HCT116 (cell line): ENCODE data around the gene TMEM140. TPM values are rescaled to one million over a fixed set of nuclear protein-coding genes. Genes with fewer than 3 reads are reported as not detected.

Source experiments
- ATAC-seq: fragments of 200-7000 bp; cut with Tn5 transposase; 2 replicates; pipeline ENCODE4 v1.9.1; 2020; ENCODE audit warnings: mild to moderate bottlenecking, moderate library complexity
- BruUV-seq: library from RNA; stranded (reverse); fragments of 400-500 nt; replicated peaks from 2 replicates; lab custom pipeline; 2021; lab: Mats Ljungman, UMichigan
- CTCF ChIA-PET: fragments of 300-600 bp; sonication (Branson Sonifier 250); formaldehyde crosslinking; loops from one replicate; lab custom pipeline; 2021; ENCODE audit warnings: antibody characterized with exemption; lab: Charles Lee
- POLR2A ChIA-PET: fragments of 300-600, 350-600 bp; sonication (Branson Sonifier 250); formaldehyde crosslinking; loops from one replicate; lab custom pipeline; 2021; ENCODE audit warnings: antibody characterized with exemption; lab: Charles Lee
- RAD21 ChIA-PET, 2 experiments: fragments of 300-600 bp; sonication (Branson Sonifier 250); formaldehyde crosslinking; loops; one replicate each; lab custom pipeline; 2023; ENCODE audit warnings: low total read pairs in 2 of 2; ENCODE audit not compliant: uncharacterized antibody in 2 of 2, unreplicated experiment in 2 of 2, low non-redundant PET in 1 of 2; lab: Charles Lee
- DNase-seq: peaks from one replicate; pipeline ENCODE4 v3.0.0-alpha.2; 2010; ENCODE audit warnings: low read depth, low spot score
- H2AFZ ChIP-seq: fragments of 200-600 bp; shearing (Covaris generic), sonication (generic); 2 replicates; pipeline ENCODE4 v1.6.1; 2017; ENCODE audit warnings: low read depth, mixed run types, mixed read lengths, antibody characterized with exemption, low read length; ENCODE audit not compliant: poor library complexity, severe bottlenecking
- H3K27ac ChIP-seq: 2 replicates; pipeline ENCODE4 v1.5.1; 2012; ENCODE audit warnings: low read depth, low read length
- H3K27me3 ChIP-seq: fragments of 200-600 bp; sonication (generic); 2 replicates; pipeline ENCODE4 v1.6.1; 2016; ENCODE audit warnings: mixed run types, low read length, mixed read lengths; ENCODE audit not compliant: insufficient read depth
- H3K36me3 ChIP-seq, 2 experiments: fragments of 200-500 bp in 1 of 2; fragments of 200-600 bp in 1 of 2; sonication (Bioruptor generic) in 1 of 2; sonication (generic) in 1 of 2; 2 replicates each; pipeline versions ENCODE4 v1.5.1 to v1.6.1; 2014 to 2016; ENCODE audit warnings: low read length in 2 of 2, inconsistent platforms in 1 of 2, mixed read lengths in 1 of 2, mixed run types in 1 of 2; ENCODE audit not compliant: insufficient read depth in 2 of 2, control insufficient read depth in 1 of 2
- H3K4me1 ChIP-seq, 2 experiments: fragments of 200-600 bp in 1 of 2; sonication (generic) in 1 of 2; 2 replicates each; pipeline versions ENCODE4 v1.5.1 to v1.6.1; 2012 to 2017; ENCODE audit warnings: low read length in 2 of 2, inconsistent platforms in 1 of 2, mild to moderate bottlenecking in 1 of 2, mixed read lengths in 1 of 2, mixed run types in 1 of 2, moderate library complexity in 1 of 2; ENCODE audit not compliant: insufficient read depth in 2 of 2, control insufficient read depth in 1 of 2
- H3K4me2 ChIP-seq: fragments of 200-600 bp; sonication (generic); 2 replicates; pipeline ENCODE4 v1.6.1; 2017; ENCODE audit warnings: mixed run types, low read length, mixed read lengths
- H3K4me3 ChIP-seq, 2 experiments: fragments of 200-600 bp in 1 of 2; sonication (generic) in 1 of 2; replicated peaks in 1 of 2; 2 replicates each; pipeline ENCODE4 v1.5.1; 2011 to 2016; ENCODE audit warnings: low read length in 2 of 2, control low read depth in 1 of 2, low read depth in 1 of 2, mild to moderate bottlenecking in 1 of 2, mixed read lengths in 1 of 2, mixed run types in 1 of 2
- H3K79me2 ChIP-seq: fragments of 200-600 bp; sonication (generic); 2 replicates; pipeline ENCODE4 v1.6.1; 2017; ENCODE audit warnings: mild to moderate bottlenecking, mixed run types, low read length, moderate library complexity, mixed read lengths; ENCODE audit not compliant: insufficient read depth
- H3K9ac ChIP-seq: fragments of 200-600 bp; sonication (generic); 2 replicates; pipeline ENCODE4 v1.6.1; 2016; ENCODE audit warnings: low read length, mixed read lengths
- H3K9me2 ChIP-seq: fragments of 200-600 bp; sonication (generic), shearing (Covaris generic); 2 replicates; pipeline ENCODE4 v1.6.1; 2017; ENCODE audit warnings: mixed run types, mild to moderate bottlenecking, moderate library complexity; ENCODE audit not compliant: insufficient read depth
- H3K9me3 ChIP-seq, 2 experiments: fragments of 200-500 bp in 1 of 2; fragments of 200-600 bp in 1 of 2; sonication (Bioruptor generic) in 1 of 2; sonication (generic) in 1 of 2; 2 replicates each; pipeline ENCODE4 v1.6.1; 2014 to 2017; ENCODE audit warnings: low read length in 2 of 2, mixed read lengths in 2 of 2, inconsistent platforms in 1 of 2, low read depth in 1 of 2, mild to moderate bottlenecking in 1 of 2, mixed run types in 1 of 2, moderate library complexity in 1 of 2; ENCODE audit not compliant: control insufficient read depth in 1 of 2, insufficient read depth in 1 of 2
- H4K20me1 ChIP-seq: fragments of 200-600 bp; sonication (generic), shearing (Covaris generic); 2 replicates; pipeline ENCODE4 v1.6.1; 2017; ENCODE audit warnings: mixed run types, mild to moderate bottlenecking, moderate library complexity; ENCODE audit not compliant: insufficient read depth
- CBX3 ChIP-seq: IDR thresholded peaks from 2 replicates; pipeline ENCODE4 v1.6.1; 2012; ENCODE audit warnings: low read depth
- CEBPB ChIP-seq: IDR thresholded peaks from 2 replicates; pipeline ENCODE4 v1.6.1; 2012; ENCODE audit warnings: low read depth
- EGR1 ChIP-seq: IDR thresholded peaks from 2 replicates; pipeline ENCODE4 v1.6.1; 2012; ENCODE audit warnings: low read depth
- ELF1 ChIP-seq: IDR thresholded peaks from 2 replicates; pipeline ENCODE4 v1.6.1; 2012; ENCODE audit warnings: low read depth, borderline replicate concordance
- EZH2 ChIP-seq: fragments of 200-600 bp; sonication (generic); IDR thresholded peaks from 2 replicates; pipeline ENCODE4 v1.6.1; 2017; ENCODE audit warnings: antibody characterized with exemption, mixed run types
- EZH2phosphoT487 ChIP-seq: fragments of 200-600 bp; IDR thresholded peaks from 2 replicates; pipeline ENCODE4 v1.6.1; 2018; ENCODE audit warnings: antibody characterized with exemption, borderline replicate concordance
- FOSL1 ChIP-seq: IDR thresholded peaks from 2 replicates; pipeline ENCODE4 v1.6.1; 2012; ENCODE audit warnings: low read depth
- JUND ChIP-seq: IDR thresholded peaks from 2 replicates; pipeline ENCODE4 v1.6.1; 2012
- POLR2A ChIP-seq: IDR thresholded peaks from 2 replicates; pipeline ENCODE4 v1.7.0; 2011; ENCODE audit warnings: borderline replicate concordance; ENCODE audit not compliant: insufficient read depth, insufficient read length; ENCODE audit errors: extremely low read depth
- POLR2AphosphoS5 ChIP-seq: IDR thresholded peaks from 2 replicates; pipeline ENCODE4 v1.6.1; 2011; ENCODE audit warnings: mild to moderate bottlenecking, low read depth, low read length, moderate library complexity
- RAD21 ChIP-seq: IDR thresholded peaks from 2 replicates; pipeline ENCODE4 v1.6.1; 2012; ENCODE audit warnings: low read depth, mild to moderate bottlenecking
- SIN3A ChIP-seq: IDR thresholded peaks from 2 replicates; pipeline ENCODE4 v1.6.1; 2012; ENCODE audit warnings: low read depth
- SP1 ChIP-seq: IDR thresholded peaks from 2 replicates; pipeline ENCODE4 v1.6.1; 2012; ENCODE audit warnings: low read depth
- SRF ChIP-seq: IDR thresholded peaks from 2 replicates; pipeline ENCODE4 v1.6.1; 2012; ENCODE audit warnings: low read depth
- TCF7L2 ChIP-seq: IDR thresholded peaks from 2 replicates; pipeline ENCODE4 v1.7.0; 2011; ENCODE audit warnings: borderline replicate concordance, inconsistent platforms; ENCODE audit not compliant: insufficient read depth, insufficient read length; ENCODE audit errors: extremely low read depth
- YY1 ChIP-seq: IDR thresholded peaks from 2 replicates; pipeline ENCODE4 v1.6.1; 2011; ENCODE audit warnings: low read length, low read depth, moderate library complexity, mild to moderate bottlenecking; ENCODE audit not compliant: insufficient replicate concordance; ENCODE audit errors: extremely low read depth
- ZFX ChIP-seq: fragments of 450-650 bp; IDR thresholded peaks from 2 replicates; pipeline ENCODE4 v1.6.1; 2017
- intact Hi-C: fragments of 100-400 bp; cut with micrococcal nuclease; formaldehyde crosslinking; loops from 2 replicates; pipeline ENCODE4 v1.10.0; 2022
- total RNA-seq: library from RNA; stranded (reverse); gene quantifications from one replicate; pipeline ENCODE4 v1.2.1, GENCODE V29; 2021; ENCODE audit not compliant: unreplicated experiment
- TF ChIP-seq, protein P1 (sequence below): IDR thresholded peaks from 2 replicates; pipeline ENCODE4 v1.6.1; 2012; ENCODE audit warnings: low read depth
- TF ChIP-seq, protein P2 (sequence below): IDR thresholded peaks from 2 replicates; pipeline ENCODE4 v1.6.1; 2012

Gene TMEM140
- total RNA-seq, 1 experiment from 2014 or later = not detected

DNA sequence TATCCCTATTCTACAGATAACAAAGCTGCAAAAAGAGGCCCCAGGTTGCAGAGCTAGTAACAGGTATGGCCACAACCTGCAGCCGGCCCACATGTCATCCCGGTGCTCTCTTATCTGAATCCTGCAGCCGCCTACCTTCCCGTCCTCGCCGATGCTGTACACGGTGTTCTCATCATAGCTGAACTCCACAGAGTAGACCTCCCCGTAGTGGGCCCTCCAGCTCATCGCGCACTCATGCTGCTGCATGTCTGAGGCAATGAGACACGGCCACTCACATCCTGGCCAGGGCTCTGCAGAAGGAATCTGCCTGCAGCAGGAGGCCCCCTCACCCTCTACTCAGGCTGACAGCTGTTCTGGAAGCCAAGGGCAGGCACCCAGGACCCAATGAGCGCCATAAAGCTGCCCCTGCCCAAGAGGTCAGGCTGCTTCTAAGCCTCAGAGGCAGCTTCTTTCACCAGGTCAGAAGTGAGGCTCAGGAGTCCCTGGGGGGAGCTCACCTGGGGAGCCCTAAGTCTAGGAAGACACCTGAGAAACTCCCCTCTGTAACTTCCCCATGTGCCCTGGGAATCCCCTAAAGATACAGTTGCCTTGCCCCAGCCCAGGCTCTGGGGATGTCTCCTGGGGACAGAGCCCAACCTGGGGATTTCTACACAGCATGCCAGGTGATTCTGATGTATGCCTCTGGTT, 40.6 kb downstream of the TMEM140 start:
- H3K9me3 ChIP-seq = no peaks in the 10 kb centered on the region
- ChIA-PET POLR2A (no interaction called here), CTCF (no interaction called here)
- intact Hi-C loops = no loop called here
- H3K4me2 ChIP-seq = no peak overlapping the region
- no peak overlapping the region for H3K4me3 ChIP-seq
- TF ChIP-seq, protein P1, sequence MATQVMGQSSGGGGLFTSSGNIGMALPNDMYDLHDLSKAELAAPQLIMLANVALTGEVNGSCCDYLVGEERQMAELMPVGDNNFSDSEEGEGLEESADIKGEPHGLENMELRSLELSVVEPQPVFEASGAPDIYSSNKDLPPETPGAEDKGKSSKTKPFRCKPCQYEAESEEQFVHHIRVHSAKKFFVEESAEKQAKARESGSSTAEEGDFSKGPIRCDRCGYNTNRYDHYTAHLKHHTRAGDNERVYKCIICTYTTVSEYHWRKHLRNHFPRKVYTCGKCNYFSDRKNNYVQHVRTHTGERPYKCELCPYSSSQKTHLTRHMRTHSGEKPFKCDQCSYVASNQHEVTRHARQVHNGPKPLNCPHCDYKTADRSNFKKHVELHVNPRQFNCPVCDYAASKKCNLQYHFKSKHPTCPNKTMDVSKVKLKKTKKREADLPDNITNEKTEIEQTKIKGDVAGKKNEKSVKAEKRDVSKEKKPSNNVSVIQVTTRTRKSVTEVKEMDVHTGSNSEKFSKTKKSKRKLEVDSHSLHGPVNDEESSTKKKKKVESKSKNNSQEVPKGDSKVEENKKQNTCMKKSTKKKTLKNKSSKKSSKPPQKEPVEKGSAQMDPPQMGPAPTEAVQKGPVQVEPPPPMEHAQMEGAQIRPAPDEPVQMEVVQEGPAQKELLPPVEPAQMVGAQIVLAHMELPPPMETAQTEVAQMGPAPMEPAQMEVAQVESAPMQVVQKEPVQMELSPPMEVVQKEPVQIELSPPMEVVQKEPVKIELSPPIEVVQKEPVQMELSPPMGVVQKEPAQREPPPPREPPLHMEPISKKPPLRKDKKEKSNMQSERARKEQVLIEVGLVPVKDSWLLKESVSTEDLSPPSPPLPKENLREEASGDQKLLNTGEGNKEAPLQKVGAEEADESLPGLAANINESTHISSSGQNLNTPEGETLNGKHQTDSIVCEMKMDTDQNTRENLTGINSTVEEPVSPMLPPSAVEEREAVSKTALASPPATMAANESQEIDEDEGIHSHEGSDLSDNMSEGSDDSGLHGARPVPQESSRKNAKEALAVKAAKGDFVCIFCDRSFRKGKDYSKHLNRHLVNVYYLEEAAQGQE = no peak
- TF ChIP-seq POLR2AphosphoS5 = no peak
- no peak for TF ChIP-seq ELF1
- TF ChIP-seq EGR1 = no peak
- no peak for TF ChIP-seq RAD21
- no peak for TF ChIP-seq YY1
- no peak for TF ChIP-seq ZFX
- no peak for TF ChIP-seq EZH2
- no peak for TF ChIP-seq SP1
- TF ChIP-seq CEBPB = no peak
- TF ChIP-seq, protein P2, sequence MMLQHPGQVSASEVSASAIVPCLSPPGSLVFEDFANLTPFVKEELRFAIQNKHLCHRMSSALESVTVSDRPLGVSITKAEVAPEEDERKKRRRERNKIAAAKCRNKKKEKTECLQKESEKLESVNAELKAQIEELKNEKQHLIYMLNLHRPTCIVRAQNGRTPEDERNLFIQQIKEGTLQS = no peak
- no peak for TF ChIP-seq POLR2A
- TF ChIP-seq EZH2phosphoT487 = no peak
- TF ChIP-seq SRF = no peak
- TF ChIP-seq TCF7L2 = no peak
- no peak for TF ChIP-seq SIN3A
- TF ChIP-seq JUND = no peak
- TF ChIP-seq FOSL1 = no peak
- TF ChIP-seq CBX3 = no peak
- TF ChIP-seq, all 23 proteins: peak for 0
- no peaks in the 10 kb centered on the region for H3K4me1 ChIP-seq
- H4K20me1 ChIP-seq = no peaks in the 10 kb centered on the region
- no peak for DNase-seq
- H3K36me3 ChIP-seq = no peaks in the 10 kb centered on the region
- H2AFZ ChIP-seq = no peak overlapping the region
- ATAC-seq = no peak
- no peak overlapping the region for H3K9ac ChIP-seq
- no peak overlapping the region for H3K27ac ChIP-seq
- RAD21 ChIA-PET = no interaction called here
- no TSS peak for BruUV-seq
- no peaks in the 10 kb centered on the region for H3K79me2 ChIP-seq
- H3K27me3 ChIP-seq = no peaks in the 10 kb centered on the region
- H3K9me2 ChIP-seq = no peaks in the 10 kb centered on the region
